IMR-90 (cell line): ENCODE measurements around the gene HOGA1.

Source experiments
- BHLHE40 ChIP-seq: fragments of 150-350 bp; IDR thresholded peaks from 2 replicates; pipeline ENCODE4 v1.6.1; 2016; ENCODE audit warnings: mild to moderate bottlenecking, low read depth, low read length
- CTCF ChIP-seq: conservative IDR thresholded peaks from 2 replicates; pipeline ENCODE4 v1.5.1; 2012; ENCODE audit warnings: mild to moderate bottlenecking, low read depth, low read length, improper control_type of control experiment
- MAFK ChIP-seq: IDR thresholded peaks from 2 replicates; pipeline ENCODE4 v1.6.1; 2012; ENCODE audit warnings: low read depth, low read length, improper control_type of control experiment
- MAZ ChIP-seq: IDR thresholded peaks from 2 replicates; pipeline ENCODE4 v1.6.1; 2012; ENCODE audit warnings: low read depth, mild to moderate bottlenecking, low read length, improper control_type of control experiment, moderate library complexity, borderline replicate concordance
- NFE2L2 ChIP-seq: fragments of 150-350 bp; IDR thresholded peaks from 2 replicates; pipeline ENCODE4 v1.6.1; 2016; ENCODE audit warnings: low read depth, mild to moderate bottlenecking, low read length
- POLR2A ChIP-seq: IDR thresholded peaks from 2 replicates; pipeline ENCODE4 v1.6.1; 2012; ENCODE audit warnings: mild to moderate bottlenecking, low read depth, low read length
- RCOR1 ChIP-seq: IDR thresholded peaks from 2 replicates; pipeline ENCODE4 v1.6.1; 2012; ENCODE audit warnings: mild to moderate bottlenecking, low read length, improper control_type of control experiment; ENCODE audit not compliant: insufficient replicate concordance
- RFX5 ChIP-seq: IDR thresholded peaks from 2 replicates; pipeline ENCODE4 v1.8.0; 2012; ENCODE audit warnings: low read depth, mild to moderate bottlenecking, low read length, moderate library complexity
- USF2 ChIP-seq: fragments of 150-350 bp; IDR thresholded peaks from 2 replicates; pipeline ENCODE4 v1.6.1; 2017; ENCODE audit warnings: mild to moderate bottlenecking, antibody characterized with exemption, low read length, low read depth

DNA sequence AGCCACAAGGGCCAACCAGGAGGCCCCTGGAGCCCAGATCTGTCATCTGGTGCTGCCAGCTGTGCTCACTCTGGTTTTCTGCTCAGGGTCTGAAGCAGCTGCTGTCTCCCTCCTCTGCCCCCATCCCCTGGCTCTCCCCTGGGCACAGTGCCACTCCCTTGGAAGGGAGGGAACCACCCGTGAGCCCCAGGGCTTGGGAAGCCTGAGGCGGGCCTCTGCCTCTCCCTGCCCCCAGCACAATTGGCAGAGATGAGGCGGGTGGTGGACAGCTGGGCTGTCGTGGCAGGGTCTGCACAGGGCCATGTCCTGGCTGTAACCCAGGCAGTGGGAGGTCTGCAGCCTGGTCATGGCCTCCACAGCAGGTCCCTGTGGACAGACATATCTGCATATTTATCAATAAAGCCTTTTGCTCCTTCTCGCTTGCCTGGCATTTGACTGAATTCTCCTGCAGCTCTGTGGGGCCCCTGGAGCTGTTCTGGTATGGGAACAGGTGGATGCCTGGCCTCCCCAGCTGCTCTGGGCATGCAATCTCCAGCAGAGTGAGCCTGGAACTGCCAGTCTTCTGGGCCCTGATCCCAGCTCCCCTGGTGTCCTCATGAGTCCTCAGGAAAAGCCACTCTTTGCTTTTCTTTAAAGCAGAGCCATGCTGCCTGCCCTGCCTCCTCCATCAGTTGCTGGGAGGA, 13.3 kb upstream of the HOGA1 start:
- TF ChIP-seq CTCF (no peak), POLR2A (no peak), USF2 (no peak), MAZ (no peak), RCOR1 (no peak), RFX5 (no peak), BHLHE40 (no peak), NFE2L2 (no peak), MAFK (no peak)
